SK-N-MC (cell line): ENCODE data around the gene MYCBP2.
"Not testable (repeated sequence)": the region's sequence is repeated elsewhere in the genome, so short reads cannot be mapped to it uniquely, and the experiment has no call there.

Source experiments
- DNase-seq: peaks from one replicate; pipeline ENCODE4 v3.0.0-alpha.2; 2011; ENCODE audit warnings: low read depth, low spot score
- H3K27ac ChIP-seq: fragments of 200-600 bp; sonication (generic); 2 replicates; pipeline ENCODE4 v1.5.1; 2016; ENCODE audit warnings: mixed run types
- H3K36me3 ChIP-seq: fragments of 200-600 bp; sonication (generic); 2 replicates; pipeline ENCODE4 v1.6.1; 2017; ENCODE audit warnings: antibody characterized with exemption, low read length, mixed read lengths; ENCODE audit not compliant: insufficient read depth
- H3K4me3 ChIP-seq: fragments of 200-600 bp; sonication (generic); 2 replicates; pipeline ENCODE4 v1.5.1; 2016
- H3K9ac ChIP-seq: fragments of 200-600 bp; sonication (generic); 2 replicates; pipeline ENCODE4 v1.8.0; 2017; ENCODE audit warnings: mixed run types, mixed read lengths; ENCODE audit not compliant: insufficient read length
- H3K9me3 ChIP-seq: fragments of 200-600 bp; sonication (generic); 2 replicates; pipeline ENCODE4 v1.6.1; 2017; ENCODE audit warnings: low read depth, mild to moderate bottlenecking, antibody characterized with exemption, low read length, moderate library complexity, mixed read lengths
- EZH2 ChIP-seq: fragments of 200-600 bp; sonication (generic); IDR thresholded peaks from one replicate; pipeline ENCODE4 v1.6.1; 2017; ENCODE audit warnings: antibody characterized with exemption
- FOXP2 ChIP-seq: optimal IDR thresholded peaks from 2 replicates; pipeline ENCODE3; 2011; ENCODE audit warnings: mild to moderate bottlenecking, moderate library complexity; ENCODE audit not compliant: insufficient read depth; ENCODE audit errors: extremely low read length, control extremely low read depth
- POLR2AphosphoS5 ChIP-seq: IDR thresholded peaks from 2 replicates; pipeline ENCODE4 v1.6.1; 2012; ENCODE audit warnings: mild to moderate bottlenecking, low read depth, low read length, borderline replicate concordance

Gene MYCBP2

DNA sequence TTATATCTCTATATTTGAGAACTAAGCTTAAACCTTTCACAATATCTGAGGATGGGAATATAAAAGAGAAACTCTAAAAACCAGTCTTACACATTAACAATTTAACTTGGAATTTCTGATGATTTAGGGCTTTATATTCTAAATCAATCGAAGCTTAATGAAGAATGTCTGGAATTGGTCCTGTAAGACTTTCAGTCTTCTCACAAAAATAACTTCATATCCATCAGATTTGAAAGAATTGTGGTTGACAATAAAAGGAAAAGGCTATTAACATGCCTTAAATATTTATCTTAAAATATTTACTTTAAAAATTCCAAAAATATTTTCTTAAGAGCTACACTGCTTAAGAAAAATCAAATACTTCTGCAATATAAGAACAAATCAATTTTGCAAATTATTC lies 27.3 kb downstream of the MYCBP2 start:
- no peak for TF ChIP-seq EZH2
- TF ChIP-seq FOXP2, result no peak
- TF ChIP-seq POLR2AphosphoS5, result no peak
- H3K4me3 ChIP-seq, result peak overlapping the region; percentile 66
- H3K9me3 ChIP-seq, result no peaks in the 10 kb centered on the region
- peak overlapping the region; percentile 73 for H3K9ac ChIP-seq
- peak overlapping the region; percentile 86 for H3K27ac ChIP-seq
- DNase-seq, result no peak
- peaks cover 14% of the 10 kb centered on the region for H3K36me3 ChIP-seq

DNA sequence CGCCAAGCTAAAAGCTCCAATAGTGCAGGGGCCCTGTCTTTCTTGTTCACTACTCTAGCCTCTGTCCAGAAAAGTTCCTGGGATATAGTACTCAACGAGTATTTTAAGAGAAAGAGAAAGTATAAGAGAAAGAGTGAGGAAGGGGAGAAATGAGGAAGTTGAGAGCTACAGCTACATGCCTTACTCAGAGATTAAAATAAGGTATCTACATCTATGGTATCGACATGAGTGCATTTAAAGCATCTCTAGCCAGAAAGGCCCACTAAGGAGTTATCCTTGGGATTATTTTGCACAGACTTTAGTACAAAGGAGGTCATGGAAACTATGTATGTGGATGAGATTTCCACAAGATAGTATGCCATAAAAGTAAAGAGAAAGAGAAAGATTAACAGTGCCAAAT lies 28.5 kb downstream of the MYCBP2 start:
- no peak for TF ChIP-seq FOXP2
- TF ChIP-seq POLR2AphosphoS5, result no peak
- no peak for TF ChIP-seq EZH2
- H3K4me3 ChIP-seq, result no peak overlapping the region
- H3K27ac ChIP-seq, result no peak overlapping the region
- H3K9me3 ChIP-seq, result no peaks in the 10 kb centered on the region
- H3K9ac ChIP-seq, result no peak overlapping the region
- H3K36me3 ChIP-seq, result peaks cover 22% of the 10 kb centered on the region
- no peak for DNase-seq

DNA sequence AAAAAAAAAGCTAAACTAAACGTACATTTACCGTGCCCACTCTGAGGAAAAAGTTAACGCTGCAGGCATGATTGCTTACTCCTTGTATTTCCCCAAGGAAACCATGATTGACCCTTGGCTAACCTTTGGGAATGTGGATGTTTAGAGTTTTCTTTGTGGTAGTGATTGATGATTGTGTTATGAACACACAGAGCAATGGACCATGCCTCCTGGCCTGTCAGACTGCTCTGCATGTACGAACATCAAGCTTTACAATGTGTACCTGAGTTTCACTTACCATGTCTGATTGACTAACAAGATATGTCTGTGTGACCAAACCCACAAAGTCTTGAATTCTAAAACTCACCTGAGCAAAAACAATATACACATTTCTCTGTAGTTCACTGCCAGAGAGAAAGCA lies 35.1 kb downstream of the MYCBP2 start:
- Histone ChIP-seq H3K36me3 (peaks cover 61% of the 10 kb centered on the region), H3K27ac (no peak overlapping the region), H3K9me3 (no peaks in the 10 kb centered on the region), H3K9ac (no peak overlapping the region), H3K4me3 (no peak overlapping the region)
- no peak for DNase-seq
- TF ChIP-seq POLR2AphosphoS5 (no peak), EZH2 (no peak), FOXP2 (no peak)

DNA sequence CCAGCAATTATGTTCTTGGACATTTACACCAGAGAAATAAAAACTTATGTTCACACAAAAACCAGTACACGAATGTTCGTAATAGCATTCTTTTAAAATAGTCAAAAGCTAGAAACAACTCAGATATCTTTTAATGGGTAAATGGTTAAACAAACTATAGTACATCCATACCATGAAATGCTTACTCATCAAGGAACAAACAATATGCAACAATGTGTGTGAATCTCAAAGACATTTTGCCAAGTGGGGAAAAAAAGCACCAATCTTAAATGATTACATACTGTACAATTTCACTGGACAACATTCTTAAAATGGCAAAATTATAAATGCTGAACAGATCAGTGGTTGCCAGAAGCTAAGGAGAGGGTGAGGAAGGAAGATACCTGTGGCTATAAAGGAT lies 36.6 kb downstream of the MYCBP2 start:
- Histone ChIP-seq H3K36me3 (peaks cover 52% of the 10 kb centered on the region), H3K9me3 (no peaks in the 10 kb centered on the region), H3K4me3 (no peak overlapping the region), H3K27ac (no peak overlapping the region), H3K9ac (no peak overlapping the region)
- no peak for DNase-seq
- TF ChIP-seq FOXP2, result no peak

DNA sequence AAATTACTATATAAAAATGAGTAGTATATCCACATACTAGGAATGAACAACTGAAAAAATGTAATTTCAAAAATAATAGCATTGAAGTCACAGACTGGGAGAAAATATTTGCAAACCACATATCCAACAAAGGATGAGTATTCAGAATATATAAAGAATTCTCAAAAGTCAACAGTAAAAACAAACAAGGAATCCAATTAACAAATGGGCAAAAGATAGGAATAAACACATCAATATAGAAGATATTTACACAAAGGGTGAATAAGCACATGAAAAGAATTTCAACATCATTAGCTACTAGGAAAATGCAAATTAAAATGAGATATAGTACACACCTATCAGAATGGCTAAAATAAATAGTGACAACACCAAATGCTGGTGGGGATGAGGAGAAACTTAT lies 37.0 kb downstream of the MYCBP2 start:
- Histone ChIP-seq H3K9ac (no peak overlapping the region), H3K36me3 (peaks cover 50% of the 10 kb centered on the region), H3K4me3 (no peak overlapping the region), H3K9me3 (no peaks in the 10 kb centered on the region), H3K27ac (no peak overlapping the region)
- TF ChIP-seq POLR2AphosphoS5 (no peak), FOXP2 (no peak), EZH2 (no peak)
- no peak for DNase-seq

DNA sequence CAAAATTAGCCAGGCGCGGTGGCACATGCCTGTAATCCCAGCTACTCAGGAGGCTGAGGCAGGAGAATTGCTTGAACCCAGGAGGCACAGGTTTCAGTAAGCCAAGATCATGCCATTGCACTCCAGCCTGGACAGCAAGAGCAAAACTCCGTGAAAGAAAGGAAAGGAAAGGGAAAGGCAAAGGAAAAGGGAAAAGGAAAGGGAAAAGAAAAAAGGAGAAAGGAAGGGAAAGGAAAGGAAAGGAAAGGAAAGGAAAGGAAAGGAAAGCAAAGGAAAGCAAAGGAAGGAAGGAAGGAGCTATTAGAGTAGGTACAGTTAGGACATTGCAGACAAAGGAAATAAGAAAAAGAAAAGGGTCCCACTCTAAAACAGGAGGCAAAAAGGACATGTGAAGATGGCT lies 41.3 kb downstream of the MYCBP2 start:
- H3K9me3 ChIP-seq, H3K4me3 ChIP-seq, H3K9ac ChIP-seq, DNase-seq, H3K27ac ChIP-seq: not testable (repeated sequence)
- peaks cover 28% of the 10 kb centered on the region for H3K36me3 ChIP-seq

DNA sequence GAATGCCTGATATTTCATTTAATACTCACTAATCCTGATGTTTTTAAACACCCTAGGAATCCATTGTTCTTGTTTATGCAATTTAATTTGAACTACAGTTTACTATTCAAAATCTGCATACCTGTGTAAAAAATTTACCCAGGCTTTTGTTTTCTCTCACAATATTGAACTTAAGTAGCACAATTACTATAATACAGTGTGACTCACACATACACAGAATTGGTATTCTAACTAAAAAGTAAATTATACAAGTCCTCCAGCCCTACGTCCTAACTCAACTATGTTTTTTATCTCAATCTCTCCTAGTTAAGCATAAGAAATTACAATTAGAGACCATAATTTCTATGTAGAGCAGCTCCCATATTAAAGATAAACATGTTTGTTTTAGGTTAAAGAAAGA lies 41.8 kb downstream of the MYCBP2 start:
- no peak for DNase-seq
- Histone ChIP-seq H3K27ac (no peak overlapping the region), H3K9ac (no peak overlapping the region), H3K9me3 (no peaks in the 10 kb centered on the region), H3K4me3 (no peak overlapping the region), H3K36me3 (peaks cover 22% of the 10 kb centered on the region)
- TF ChIP-seq FOXP2 (no peak), EZH2 (no peak), POLR2AphosphoS5 (no peak)

DNA sequence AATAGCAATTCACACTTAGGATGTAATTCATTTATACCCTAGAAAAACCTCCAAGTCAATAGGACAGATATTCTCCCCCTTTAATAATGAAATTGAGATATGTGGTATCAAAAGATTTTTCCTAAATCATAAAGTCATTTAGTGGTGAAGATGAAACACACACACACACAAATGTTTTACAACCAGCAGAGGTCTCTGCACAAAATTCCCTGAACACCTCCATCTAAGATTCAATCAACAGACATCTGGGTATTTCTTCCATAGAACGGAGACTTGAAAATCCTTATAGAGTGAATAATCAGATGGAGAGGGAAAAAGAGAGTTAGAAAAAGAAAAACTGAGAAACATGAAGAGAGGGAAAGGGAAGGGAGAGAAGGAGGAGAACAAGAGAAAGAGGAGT lies 52.8 kb downstream of the MYCBP2 start:
- no peak overlapping the region for H3K4me3 ChIP-seq
- no peaks in the 10 kb centered on the region for H3K9me3 ChIP-seq
- H3K27ac ChIP-seq, result no peak overlapping the region
- peaks cover 51% of the 10 kb centered on the region for H3K36me3 ChIP-seq
- DNase-seq, result no peak
- no peak overlapping the region for H3K9ac ChIP-seq
- TF ChIP-seq POLR2AphosphoS5 (no peak), FOXP2 (no peak), EZH2 (no peak)

DNA sequence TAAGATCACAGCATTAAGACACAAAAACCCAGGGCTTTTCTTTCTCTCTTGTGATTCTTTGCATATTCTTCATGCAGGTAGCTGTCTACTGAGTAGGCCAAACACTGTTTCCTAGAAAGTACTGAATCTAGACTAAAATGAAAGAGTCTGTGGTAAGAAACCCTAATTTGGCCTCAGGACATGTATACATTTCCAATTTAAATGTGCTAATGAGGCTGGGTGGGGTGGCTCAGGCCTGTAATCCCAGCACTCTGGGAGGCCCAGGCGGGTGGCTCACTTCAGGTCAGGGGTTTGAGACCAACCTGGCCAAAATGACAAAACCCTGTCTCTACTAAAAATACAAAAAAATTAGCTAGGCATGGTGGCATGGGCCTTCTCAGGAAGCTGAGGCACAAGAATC lies 57.8 kb downstream of the MYCBP2 start:
- DNase-seq, result no peak
- no peak for TF ChIP-seq EZH2
- TF ChIP-seq POLR2AphosphoS5, result no peak
- TF ChIP-seq FOXP2, result no peak
- Histone ChIP-seq H3K4me3 (no peak overlapping the region), H3K36me3 (peaks cover 58% of the 10 kb centered on the region), H3K27ac (no peak overlapping the region), H3K9me3 (no peaks in the 10 kb centered on the region), H3K9ac (no peak overlapping the region)

DNA sequence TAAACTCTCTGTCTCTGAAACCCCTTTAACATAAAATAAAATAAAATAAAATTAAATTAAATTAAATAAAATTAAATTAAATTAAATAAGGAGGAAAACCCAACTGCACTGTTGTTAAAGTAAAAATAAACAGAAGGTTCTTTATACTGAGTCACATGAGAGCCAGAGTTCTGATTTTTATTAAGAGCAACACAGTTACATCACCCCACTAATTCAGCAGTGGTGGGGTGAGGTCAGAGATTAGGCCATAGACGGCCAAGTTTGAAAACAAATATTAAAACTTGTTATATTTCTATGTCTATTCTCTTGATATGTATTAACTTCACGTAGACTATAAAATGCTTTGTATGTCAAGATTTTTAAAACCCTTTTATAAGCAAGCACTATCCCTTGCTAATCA lies 59.5 kb downstream of the MYCBP2 start:
- peaks cover 41% of the 10 kb centered on the region for H3K36me3 ChIP-seq
- no peak for DNase-seq
- TF ChIP-seq POLR2AphosphoS5, result no peak
- no peak for TF ChIP-seq EZH2
- TF ChIP-seq FOXP2, result no peak
- no peaks in the 10 kb centered on the region for H3K9me3 ChIP-seq
- H3K9ac ChIP-seq, result no peak overlapping the region
- H3K4me3 ChIP-seq, result no peak overlapping the region
- no peak overlapping the region for H3K27ac ChIP-seq
